GM23248 (cell line): ENCODE results near the gene FPR2. TPM values are rescaled to one million over a fixed set of nuclear protein-coding genes. Genes with fewer than 3 reads are reported as not detected.
A peak's percentile ranks its signal among the peaks of the same experiment; 100 is the strongest.

Experiments used
- DNase-seq: peaks from one replicate; pipeline ENCODE4 v3.0.0-alpha.2; 2015
- H2AFZ ChIP-seq: fragments of 200-600 bp; sonication (generic); 2 replicates; pipeline ENCODE4 v1.6.1; 2016; ENCODE audit warnings: antibody characterized with exemption
- H3F3A ChIP-seq: fragments of 200-600 bp; sonication (generic); 2 replicates; pipeline ENCODE4 v1.6.1; 2016; ENCODE audit warnings: mild to moderate bottlenecking, antibody characterized with exemption, mixed run types; ENCODE audit not compliant: insufficient read depth
- H3K27ac ChIP-seq: fragments of 200-600 bp; sonication (generic); 2 replicates; pipeline ENCODE4 v1.5.1; 2016; ENCODE audit warnings: mild to moderate bottlenecking
- H3K27me3 ChIP-seq: fragments of 200-600 bp; sonication (generic); replicated peaks from 2 replicates; pipeline ENCODE4 v1.6.1; 2016; ENCODE audit warnings: mild to moderate bottlenecking; ENCODE audit not compliant: insufficient read depth
- H3K36me3 ChIP-seq: fragments of 200-600 bp; sonication (generic); 2 replicates; pipeline ENCODE4 v1.6.1; 2016; ENCODE audit warnings: low read depth, mild to moderate bottlenecking
- H3K4me1 ChIP-seq: fragments of 200-600 bp; sonication (generic); 2 replicates; pipeline ENCODE4 v1.6.1; 2016; ENCODE audit warnings: mild to moderate bottlenecking; ENCODE audit not compliant: insufficient read depth
- H3K4me2 ChIP-seq: fragments of 200-600 bp; sonication (generic); one replicate; pipeline ENCODE4 v1.6.1; 2016; ENCODE audit warnings: mild to moderate bottlenecking; ENCODE audit not compliant: unreplicated experiment
- H3K4me3 ChIP-seq: fragments of 200-600 bp; sonication (generic); 2 replicates; pipeline ENCODE4 v1.5.1; 2016; ENCODE audit warnings: mild to moderate bottlenecking
- H3K79me2 ChIP-seq: fragments of 200-600 bp; sonication (generic); 2 replicates; pipeline ENCODE4 v1.6.1; 2016; ENCODE audit warnings: mild to moderate bottlenecking; ENCODE audit not compliant: insufficient read depth
- H3K9ac ChIP-seq: fragments of 200-600 bp; sonication (generic); 2 replicates; pipeline ENCODE4 v1.6.1; 2016; ENCODE audit warnings: mild to moderate bottlenecking
- H3K9me2 ChIP-seq: fragments of 200-600 bp; sonication (generic); 2 replicates; pipeline ENCODE4 v1.6.1; 2016; ENCODE audit warnings: mixed run types, mild to moderate bottlenecking, moderate library complexity; ENCODE audit not compliant: insufficient read depth
- H3K9me3 ChIP-seq: fragments of 200-600 bp; sonication (generic); one replicate; pipeline ENCODE4 v1.6.1; 2017; ENCODE audit warnings: low read depth
- H4K20me1 ChIP-seq: fragments of 200-600 bp; sonication (generic); 2 replicates; pipeline ENCODE4 v1.6.0; 2016; ENCODE audit not compliant: insufficient read depth
- EZH2 ChIP-seq: fragments of 200-600 bp; sonication (generic); IDR thresholded peaks from 2 replicates; pipeline ENCODE4 v1.6.1; 2018; ENCODE audit warnings: antibody characterized with exemption, mild to moderate bottlenecking; ENCODE audit not compliant: insufficient read depth, poor library complexity, severe bottlenecking
- EZH2phosphoT487 ChIP-seq: fragments of 200-600 bp; sonication (generic); IDR thresholded peaks from 2 replicates; pipeline ENCODE4 v1.6.1; 2018; ENCODE audit warnings: antibody characterized with exemption, moderate library complexity, mild to moderate bottlenecking, low read depth; ENCODE audit not compliant: insufficient read depth
- WGBS, 2 experiments: methylation state at CpG; one replicate each; pipeline ENCODE4 v1.1.6; 2015 to 2017; ENCODE audit warnings: low lambda C conversion rate in 2 of 2, low coverage in 1 of 2; ENCODE audit errors: missing lambda C conversion rate in 2 of 2; 5-methylcytosine and 5-hydroxymethylcytosine counted together
- in situ Hi-C: fragments of 300-500 bp; cut with MboI; formaldehyde crosslinking; loops from 2 replicates; pipeline ENCODE4 v1.15.0; 2020
- polyA plus RNA-seq: library from polyadenylated mRNA; unstranded; fragments of >200 nt; fragmentation: Nextera tagmentation; extraction: Ambion mirVana; gene quantifications from 2 replicates; pipeline ENCODE4 v1.2.1, GENCODE V29; 2016
- total RNA-seq: library from RNA; depleted of rRNA; stranded (reverse); fragments of >200 nt; shearing (Covaris generic); gene quantifications from 2 replicates; pipeline ENCODE4 v1.2.3, GENCODE V29; 2014

FPR2 gene
- total and polyA plus RNA-seq, 2 experiments from 2014 or later = not detected

DNA sequence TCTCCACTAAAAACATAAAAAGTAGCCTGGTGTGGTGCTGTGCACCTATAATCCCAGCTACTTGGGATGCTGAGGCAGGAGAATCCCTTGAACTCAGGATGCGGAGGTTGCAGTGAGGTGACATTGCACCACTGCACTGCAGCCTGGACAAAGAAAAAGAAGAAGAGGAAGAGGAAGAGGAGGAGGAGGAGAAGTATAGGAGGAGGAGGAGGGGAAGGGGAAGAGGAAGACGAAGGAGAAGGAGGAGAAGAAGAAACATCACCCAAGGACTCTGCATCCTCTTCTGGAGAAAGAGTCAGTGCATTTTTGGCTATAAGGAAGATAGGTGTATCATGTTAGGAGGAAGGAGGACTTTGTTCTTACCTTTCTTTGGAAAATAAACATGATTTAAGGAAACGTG lies 21.0 kb downstream of the FPR2 start:
- Histone ChIP-seq H3K4me1 (peaks cover 14% of the 10 kb centered on the region), H3K27me3 (peaks cover 12% of the 10 kb centered on the region; the same call in 1 of the 2 replicates), H3K9me2 (no peaks in the 10 kb centered on the region), H2AFZ (no peak overlapping the region), H3K27ac (no peak overlapping the region), H3K9me3 (no peaks in the 10 kb centered on the region), H4K20me1 (no peaks in the 10 kb centered on the region), H3K36me3 (no peaks in the 10 kb centered on the region), H3K4me3 (no peak overlapping the region), H3F3A (peaks cover 19% of the 10 kb centered on the region), H3K9ac (no peak overlapping the region), H3K79me2 (no peaks in the 10 kb centered on the region), H3K4me2 (no peak overlapping the region)
- in situ Hi-C loops = no loop called here
- WGBS, 2 experiments = 60 to 70% methylated on average over 3 of the region's 3 CpGs
- TF ChIP-seq EZH2phosphoT487 (no peak), EZH2 (no peak)
- no peak for DNase-seq

DNA sequence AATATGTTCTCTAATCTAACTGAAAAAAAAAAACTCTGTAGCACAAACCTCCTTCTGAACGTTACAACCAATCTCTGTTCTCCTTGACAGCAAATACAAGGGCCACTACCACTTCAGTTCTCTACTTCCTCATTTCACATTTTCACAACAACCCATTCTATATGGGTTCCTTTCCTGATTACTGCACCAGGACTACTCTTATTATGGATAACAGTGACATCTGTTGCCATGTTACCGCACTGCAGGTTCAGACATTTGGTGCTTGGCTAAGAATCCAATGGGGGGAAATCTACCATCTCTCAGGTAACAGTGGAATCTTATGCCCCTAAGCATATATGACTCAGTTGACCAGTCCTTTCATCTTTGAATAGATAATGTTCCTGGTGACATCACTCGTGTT lies 22.4 kb downstream of the FPR2 start:
- no peak overlapping the region for H3K9ac ChIP-seq
- 0 out of 2 replicates have a peak, but pooled peaks cover 12% of the 10 kb centered on the region for H3K27me3 ChIP-seq
- H3K79me2 ChIP-seq = no peaks in the 10 kb centered on the region
- H3K9me2 ChIP-seq = no peaks in the 10 kb centered on the region
- no peak overlapping the region for H3K27ac ChIP-seq
- H2AFZ ChIP-seq = no peak overlapping the region
- no peaks in the 10 kb centered on the region for H4K20me1 ChIP-seq
- no peaks in the 10 kb centered on the region for H3K9me3 ChIP-seq
- H3F3A ChIP-seq = peaks cover 19% of the 10 kb centered on the region
- H3K36me3 ChIP-seq = no peaks in the 10 kb centered on the region
- in situ Hi-C loops = no loop called here
- H3K4me2 ChIP-seq = no peak overlapping the region
- DNase-seq = peak; percentile 46
- 44 to 51% methylated on average over 3 of the region's 3 CpGs for WGBS, 2 experiments
- no peak overlapping the region for H3K4me3 ChIP-seq
- TF ChIP-seq EZH2 = no peak
- TF ChIP-seq EZH2phosphoT487 = no peak
- peaks cover 14% of the 10 kb centered on the region for H3K4me1 ChIP-seq

DNA sequence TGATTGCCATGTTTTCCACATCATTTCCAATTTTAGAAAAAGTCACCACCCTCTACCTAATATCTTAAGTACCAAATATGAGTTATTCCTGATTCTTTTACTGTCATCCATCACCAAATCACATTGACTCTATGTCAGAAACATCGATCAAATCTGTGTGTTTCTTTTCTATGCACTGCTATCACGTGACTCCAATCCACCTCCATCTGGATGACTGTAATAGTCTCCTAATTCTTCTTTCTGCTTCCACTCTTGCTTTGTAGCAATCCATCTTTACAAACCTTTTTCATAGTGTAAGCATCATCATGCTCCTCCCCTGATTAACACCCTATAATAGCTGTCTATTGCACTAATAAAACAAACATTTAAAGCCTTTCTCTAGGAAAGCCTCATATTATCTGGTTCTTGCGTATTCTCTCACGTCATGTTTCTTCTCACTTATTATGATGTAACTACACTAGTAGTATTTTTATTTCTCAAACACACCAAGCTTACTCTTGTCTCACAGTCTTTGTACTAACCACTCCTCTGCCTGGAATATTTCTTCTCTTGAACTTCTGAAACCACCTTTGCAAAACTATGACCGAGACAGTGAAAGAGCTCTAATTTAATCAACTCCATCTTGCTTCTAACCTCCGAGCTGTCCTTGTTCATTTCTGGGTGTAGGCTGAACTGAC lies 23.3 kb downstream of the FPR2 start:
- Histone ChIP-seq H3K27ac (peak overlapping the region; percentile 60), H3K9ac (peak overlapping the region; percentile 34; the same call in 1 of the 2 replicates), H3K4me3 (peak overlapping the region; percentile 22; the same call in 1 of the 2 replicates), H2AFZ (peak overlapping the region; percentile 34), H3F3A (peaks cover 19% of the 10 kb centered on the region), H3K9me3 (no peaks in the 10 kb centered on the region), H3K36me3 (no peaks in the 10 kb centered on the region), H3K4me2 (peak overlapping the region; percentile 49), H4K20me1 (no peaks in the 10 kb centered on the region), H3K4me1 (peaks cover 14% of the 10 kb centered on the region), H3K27me3 (0 out of 2 replicates have a peak, but pooled peaks cover 7% of the 10 kb centered on the region), H3K79me2 (no peaks in the 10 kb centered on the region), H3K9me2 (no peaks in the 10 kb centered on the region)
- peak; percentile 13 for DNase-seq
- 49 to 50% methylated on average over 6 of the region's 6 CpGs for WGBS, 2 experiments
- TF ChIP-seq EZH2phosphoT487 (no peak), EZH2 (no peak)
- in situ Hi-C loops = no loop called here

DNA sequence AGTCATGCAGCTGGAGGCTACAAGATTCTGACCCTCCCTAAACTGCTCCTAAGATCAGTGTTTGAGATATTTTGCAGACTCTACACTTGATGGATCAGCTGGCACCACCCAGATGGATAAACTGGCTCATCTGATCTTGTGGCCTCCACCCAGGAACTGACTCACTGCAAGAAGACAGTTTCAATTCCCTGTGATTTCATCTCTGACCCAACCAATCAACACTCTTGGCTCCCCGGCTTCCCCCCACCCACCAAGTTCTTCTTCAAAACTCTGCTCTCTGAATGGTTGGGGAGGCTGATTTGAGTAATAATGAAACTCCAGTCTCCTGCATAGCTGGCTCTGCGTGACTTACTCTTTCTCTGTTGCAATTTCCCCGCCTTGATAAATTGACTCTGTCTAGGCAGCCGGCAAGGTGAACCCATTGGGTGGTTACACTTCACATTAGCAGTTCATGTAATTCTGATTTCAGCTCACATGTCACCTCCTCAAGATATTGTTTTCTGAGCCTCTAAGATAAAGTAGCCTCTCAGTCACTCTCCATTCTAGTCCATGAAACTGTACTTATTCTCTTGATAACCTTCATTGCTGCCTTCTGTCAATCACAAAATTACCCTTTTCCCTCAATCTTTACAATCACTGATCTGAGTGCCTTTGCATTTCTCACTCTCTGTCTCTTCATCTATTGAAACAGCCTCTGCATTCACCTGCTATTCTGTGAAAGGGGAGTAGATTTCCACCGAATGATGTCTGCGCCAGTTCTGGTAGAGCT lies 24.1 kb downstream of the FPR2 start:
- Histone ChIP-seq H3K9ac (0 out of 2 replicates have a peak overlapping the region, but pooled peaks have one; percentile 34), H3K4me3 (peak overlapping the region; percentile 22; the same call in 1 of the 2 replicates), H3K36me3 (no peaks in the 10 kb centered on the region), H3K9me2 (no peaks in the 10 kb centered on the region), H3K4me1 (peaks cover 14% of the 10 kb centered on the region), H3K9me3 (no peaks in the 10 kb centered on the region), H3K27ac (peak overlapping the region; percentile 60), H2AFZ (peak overlapping the region; percentile 34), H3K79me2 (no peaks in the 10 kb centered on the region), H4K20me1 (no peaks in the 10 kb centered on the region), H3F3A (peaks cover 19% of the 10 kb centered on the region), H3K4me2 (peak overlapping the region; percentile 49), H3K27me3 (0 out of 2 replicates have a peak, but pooled peaks cover 4% of the 10 kb centered on the region)
- TF ChIP-seq EZH2phosphoT487 = no peak
- no peak for TF ChIP-seq EZH2
- in situ Hi-C loops = no loop called here
- 28 to 29% methylated on average over 6 of the region's 6 CpGs for whole genome bisulfite sequencing, 2 experiments
- DNase-seq = peak; percentile 90
